Measurements from ENCODE around the gene HTR1D. TPM values are rescaled to one million over a fixed set of nuclear protein-coding genes. Genes with fewer than 3 reads are reported as not detected.

HTR1D gene
- polyA plus RNA-seq, 1 donor (not counting 4 experiments of a cell fraction or from before 2014, with no cell fraction given), result 0.08 TPM

- Histone ChIP-seq H3K4me1 (ENCODE audit: control insufficient read depth, extremely low read depth, insufficient read depth, low read length) (peaks cover 8% of the 10 kb centered on the region), H3K4me3 (ENCODE audit: control insufficient read depth in 2 of 3, extremely low read depth in 1 of 3, insufficient read depth in 2 of 3, low read depth in 1 of 3, low read length in 3 of 3) (no peak overlapping the region), H3K9me3 (ENCODE audit: control insufficient read depth, low read depth, low read length) (no peaks in the 10 kb centered on the region), H3K27ac (ENCODE audit: control insufficient read depth, insufficient read depth, low read length) (no peak overlapping the region), H4K20me1 (ENCODE audit: control insufficient read depth, extremely low read depth, insufficient read depth, low read length) (no peaks in the 10 kb centered on the region), H3K36me3 (ENCODE audit: control insufficient read depth in 2 of 2, extremely low read depth in 1 of 2, insufficient read depth in 2 of 2, low read length in 2 of 2) (no peaks in the 10 kb centered on the region), H3K9ac (ENCODE audit: control insufficient read depth, extremely low read depth, insufficient read depth, low read length) (no peak overlapping the region), H3K9me1 (ENCODE audit: control insufficient read depth, extremely low read depth, insufficient read depth, low read length) (no peaks in the 10 kb centered on the region), H2AFZ (ENCODE audit: control insufficient read depth, low read length) (no peak overlapping the region), H3K4me2 (ENCODE audit: control insufficient read depth, extremely low read depth, insufficient read depth, low read depth, low read length) (no peak overlapping the region), H3K27me3 (ENCODE audit: control insufficient read depth, extremely low read depth, insufficient read depth, low read length) (peaks cover 25% of the 10 kb centered on the region), H3K79me2 (ENCODE audit: control insufficient read depth, insufficient read depth, low read length) (no peaks in the 10 kb centered on the region)
- no peak for FAIRE-seq
- DNase-seq (ENCODE audit: low read depth, low spot score), result no peak
- TF ChIP-seq EZH2 (IDR thresholded peaks at IDR 0.05; ENCODE audit: low read length) (no peak), CTCF (optimal IDR thresholded peaks at IDR 0.05 in 1 of 3, IDR thresholded peaks at IDR 0.05 in 1 of 3, conservative IDR thresholded peaks at IDR 0.05 in 1 of 3; ENCODE audit: extremely low read depth in 1 of 3, insufficient read depth in 2 of 3, low read length in 3 of 3) (no peak)
- dilution Hi-C loops (cut with MboI; ENCODE audit: extremely low pct_ligation_motif_present, low sequenced_read_pairs), result no loop called here
Observed at GRCh38 chr1:23215291-23215690, 2.0 kb downstream of the HTR1D start.

GRCh38 chr1:23214640-23215039 is 2.7 kb downstream of the HTR1D start:
- Histone ChIP-seq H3K9ac (ENCODE audit: control insufficient read depth, extremely low read depth, insufficient read depth, low read length) (no peak overlapping the region), H3K4me3 (ENCODE audit: control insufficient read depth in 2 of 3, extremely low read depth in 1 of 3, insufficient read depth in 2 of 3, low read depth in 1 of 3, low read length in 3 of 3) (no peak overlapping the region), H3K79me2 (ENCODE audit: control insufficient read depth, insufficient read depth, low read length) (no peaks in the 10 kb centered on the region), H2AFZ (ENCODE audit: control insufficient read depth, low read length) (no peak overlapping the region), H3K9me3 (ENCODE audit: control insufficient read depth, low read depth, low read length) (no peaks in the 10 kb centered on the region), H3K4me1 (ENCODE audit: control insufficient read depth, extremely low read depth, insufficient read depth, low read length) (peaks cover 8% of the 10 kb centered on the region), H4K20me1 (ENCODE audit: control insufficient read depth, extremely low read depth, insufficient read depth, low read length) (no peaks in the 10 kb centered on the region), H3K27ac (ENCODE audit: control insufficient read depth, insufficient read depth, low read length) (no peak overlapping the region), H3K9me1 (ENCODE audit: control insufficient read depth, extremely low read depth, insufficient read depth, low read length) (no peaks in the 10 kb centered on the region), H3K36me3 (ENCODE audit: control insufficient read depth in 2 of 2, extremely low read depth in 1 of 2, insufficient read depth in 2 of 2, low read length in 2 of 2) (no peaks in the 10 kb centered on the region), H3K27me3 (ENCODE audit: control insufficient read depth, extremely low read depth, insufficient read depth, low read length) (peaks cover 25% of the 10 kb centered on the region), H3K4me2 (ENCODE audit: control insufficient read depth, extremely low read depth, insufficient read depth, low read depth, low read length) (no peak overlapping the region)
- TF ChIP-seq EZH2 (IDR thresholded peaks at IDR 0.05; ENCODE audit: low read length), result no peak
- no peak for TF ChIP-seq CTCF (optimal IDR thresholded peaks at IDR 0.05 in 1 of 3, IDR thresholded peaks at IDR 0.05 in 1 of 3, conservative IDR thresholded peaks at IDR 0.05 in 1 of 3; ENCODE audit: extremely low read depth in 1 of 3, insufficient read depth in 2 of 3, low read length in 3 of 3)
- DNase-seq (ENCODE audit: low read depth, low spot score), result no peak
- dilution Hi-C loops (cut with MboI; ENCODE audit: extremely low pct_ligation_motif_present, low sequenced_read_pairs), result no loop called here
- peak; percentile 36 for FAIRE-seq

All from keratinocyte (primary cell).